Activated CD8-positive, alpha-beta T cell treated with anti-CD3 and anti-CD28 coated beads for 36 hours (primary cell): ENCODE measurements around the gene TTC39A. TPM values are rescaled to one million over a fixed set of nuclear protein-coding genes. Genes with fewer than 3 reads are reported as not detected.
"Not testable (repeated sequence)": the region's sequence is repeated elsewhere in the genome, so short reads cannot be mapped to it uniquely, and the experiment has no call there.

Experiments
- ATAC-seq: fragments of 200-7000 bp; cut with Tn5 transposase; one replicate; pipeline ENCODE4 v1.10.0; 2021; ENCODE audit warnings: mild to moderate bottlenecking, moderate library complexity
- CTCF ChIA-PET: fragments of 350-600 bp; sonication (Branson Sonifier 250); formaldehyde crosslinking; loops from one replicate; lab custom pipeline; 2021; ENCODE audit warnings: antibody characterized with exemption; lab: Charles Lee
- POLR2A ChIA-PET: fragments of 350-600 bp; sonication (Branson Sonifier 250); formaldehyde crosslinking; loops from one replicate; lab custom pipeline; 2021; ENCODE audit warnings: antibody characterized with exemption; lab: Charles Lee
- DNase-seq: peaks from one replicate; pipeline ENCODE4 v3.0.0-alpha.2; 2020
- H3K27ac Mint-ChIP-seq: one replicate; pipeline ENCODE4 v1.8.0; 2021; ENCODE audit warnings: mild to moderate bottlenecking, mixed read lengths
- H3K27me3 Mint-ChIP-seq: one replicate; pipeline ENCODE4 v1.8.0; 2021; ENCODE audit warnings: mixed read lengths
- H3K36me3 Mint-ChIP-seq: one replicate; pipeline ENCODE4 v1.8.0; 2021; ENCODE audit warnings: low read depth, mixed read lengths
- H3K4me1 Mint-ChIP-seq: one replicate; pipeline ENCODE4 v1.8.0; 2021; ENCODE audit warnings: low read depth, mixed read lengths
- H3K4me3 Mint-ChIP-seq: one replicate; pipeline ENCODE4 v1.8.0; 2021; ENCODE audit warnings: mild to moderate bottlenecking, moderate library complexity, mixed read lengths
- H3K9me3 Mint-ChIP-seq: one replicate; pipeline ENCODE4 v1.8.0; 2021; ENCODE audit warnings: mixed read lengths
- intact Hi-C: fragments of 100-400 bp; cut with micrococcal nuclease; formaldehyde crosslinking; loops from one replicate; pipeline ENCODE4 v1.10.0; 2022
- total RNA-seq, 2 experiments: library from RNA; stranded (reverse); gene quantifications; one replicate each; pipeline ENCODE4 v1.2.3, GENCODE V29; 2021
- TF ChIP-seq, protein P1 (sequence below): fragments of 200-600 bp; IDR thresholded peaks from one replicate; pipeline ENCODE4 v1.8.0; 2022; ENCODE audit warnings: antibody characterized with exemption, mild to moderate bottlenecking

The TTC39A gene
- total RNA-seq, 2 experiments from 2014 or later = 0.50 TPM; not detected in 1

- Mint-ChIP-seq H3K9me3 (no peaks in the 10 kb centered on the region), H3K36me3 (peaks cover 1% of the 10 kb centered on the region), H3K4me1 (peaks cover 29% of the 10 kb centered on the region), H3K27ac (no peak overlapping the region), H3K27me3 (no peaks in the 10 kb centered on the region), H3K4me3 (no peak overlapping the region)
- TF ChIP-seq, protein P1, sequence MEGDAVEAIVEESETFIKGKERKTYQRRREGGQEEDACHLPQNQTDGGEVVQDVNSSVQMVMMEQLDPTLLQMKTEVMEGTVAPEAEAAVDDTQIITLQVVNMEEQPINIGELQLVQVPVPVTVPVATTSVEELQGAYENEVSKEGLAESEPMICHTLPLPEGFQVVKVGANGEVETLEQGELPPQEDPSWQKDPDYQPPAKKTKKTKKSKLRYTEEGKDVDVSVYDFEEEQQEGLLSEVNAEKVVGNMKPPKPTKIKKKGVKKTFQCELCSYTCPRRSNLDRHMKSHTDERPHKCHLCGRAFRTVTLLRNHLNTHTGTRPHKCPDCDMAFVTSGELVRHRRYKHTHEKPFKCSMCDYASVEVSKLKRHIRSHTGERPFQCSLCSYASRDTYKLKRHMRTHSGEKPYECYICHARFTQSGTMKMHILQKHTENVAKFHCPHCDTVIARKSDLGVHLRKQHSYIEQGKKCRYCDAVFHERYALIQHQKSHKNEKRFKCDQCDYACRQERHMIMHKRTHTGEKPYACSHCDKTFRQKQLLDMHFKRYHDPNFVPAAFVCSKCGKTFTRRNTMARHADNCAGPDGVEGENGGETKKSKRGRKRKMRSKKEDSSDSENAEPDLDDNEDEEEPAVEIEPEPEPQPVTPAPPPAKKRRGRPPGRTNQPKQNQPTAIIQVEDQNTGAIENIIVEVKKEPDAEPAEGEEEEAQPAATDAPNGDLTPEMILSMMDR = no peak
- CTCF ChIA-PET = no interaction called here
- DNase-seq (no peak), ATAC-seq (no peak)
- intact Hi-C loops = no loop called here
- POLR2A ChIA-PET = interaction anchor here (0.6 kb wide), 1 partner anchor 59 kb away, joined by 3 read pairs; no protein-coding TSS in a partner anchor
These were observed 76.7 kb downstream of the TTC39A start for GRCh38 chr1:51253691-51254090.

DNA sequence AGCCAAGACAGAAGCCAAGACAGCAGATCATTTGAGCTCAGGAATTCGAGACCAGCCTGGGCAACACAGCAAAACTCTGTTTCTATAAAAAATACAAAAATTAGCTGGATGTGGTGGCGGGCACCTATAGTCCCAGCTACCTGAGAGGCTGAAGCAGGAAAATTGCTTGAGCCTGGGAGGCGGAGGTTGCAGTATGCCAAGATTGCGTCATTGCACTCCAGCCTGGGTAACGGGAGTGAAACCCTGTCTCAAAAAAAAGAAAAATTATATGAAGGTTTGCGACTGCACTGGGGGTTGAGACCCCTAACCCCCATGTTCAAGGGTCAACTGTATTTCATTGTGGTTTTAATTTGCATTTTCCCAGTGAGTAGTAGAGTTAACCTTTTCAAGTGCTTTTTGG is 78.0 kb downstream of the TTC39A start:
- H3K27ac Mint-ChIP-seq = no peak overlapping the region
- no peak for DNase-seq

GRCh38 chr1:51251165-51251564 is 79.2 kb downstream of the TTC39A start:
- POLR2A ChIA-PET, H3K9me3 Mint-ChIP-seq, DNase-seq, H3K27ac Mint-ChIP-seq, H3K36me3 Mint-ChIP-seq, intact Hi-C loops, H3K4me3 Mint-ChIP-seq, H3K27me3 Mint-ChIP-seq, CTCF ChIA-PET, ATAC-seq: not testable (repeated sequence)
- peaks cover 38% of the 10 kb centered on the region for H3K4me1 Mint-ChIP-seq

More for the DNA sequence above, 78.0 kb downstream of the TTC39A start:
- ChIA-PET CTCF (interaction anchor here (1.1 kb wide), 1 partner anchor 67 kb away, joined by 3 read pairs; no protein-coding TSS in a partner anchor), POLR2A (interaction anchor here (0.6 kb wide), 1 partner anchor 42 kb away, joined by 3 read pairs; no protein-coding TSS in a partner anchor)
- H3K4me3 Mint-ChIP-seq = no peak overlapping the region
- no peak for ATAC-seq
- intact Hi-C loops = no loop called here
- TF ChIP-seq, protein P1 = no peak
- H3K9me3 Mint-ChIP-seq = no peaks in the 10 kb centered on the region
- H3K36me3 Mint-ChIP-seq = peaks cover 1% of the 10 kb centered on the region
- peaks cover 30% of the 10 kb centered on the region for H3K4me1 Mint-ChIP-seq
- H3K27me3 Mint-ChIP-seq = no peaks in the 10 kb centered on the region

GRCh38 chr1:51250729-51251128 is 79.6 kb downstream of the TTC39A start:
- CTCF ChIA-PET, POLR2A ChIA-PET, H3K27ac Mint-ChIP-seq: not testable (repeated sequence)

GRCh38 chr1:51249445-51249844 is 80.9 kb downstream of the TTC39A start:
- TF ChIP-seq, protein P1 = no peak
- intact Hi-C loops = no loop called here
- Mint-ChIP-seq H3K9me3 (no peaks in the 10 kb centered on the region), H3K4me1 (peaks cover 40% of the 10 kb centered on the region), H3K36me3 (peaks cover 1% of the 10 kb centered on the region), H3K4me3 (no peak overlapping the region), H3K27me3 (no peaks in the 10 kb centered on the region), H3K27ac (no peak overlapping the region)
- ATAC-seq (no peak), DNase-seq (no peak)
- POLR2A ChIA-PET = no interaction called here
- CTCF ChIA-PET = interaction anchor here (0.8 kb wide), 1 partner anchor 47 kb away, joined by 3 read pairs; no protein-coding TSS in a partner anchor

More at GRCh38 chr1:51250729-51251128, 79.6 kb downstream of the TTC39A start:
- H3K27me3 Mint-ChIP-seq, H3K36me3 Mint-ChIP-seq, H3K9me3 Mint-ChIP-seq, intact Hi-C loops, ATAC-seq, H3K4me3 Mint-ChIP-seq, DNase-seq: not testable (repeated sequence)
- peaks cover 40% of the 10 kb centered on the region for H3K4me1 Mint-ChIP-seq

- DNase-seq (no peak), ATAC-seq (no peak)
- CTCF ChIA-PET = interaction anchor here (1.1 to 1.7 kb wide), 2 partner anchors 8 to 49 kb away, joined by 5 to 6 read pairs; no protein-coding TSS in a partner anchor
- intact Hi-C loops = no loop called here
- TF ChIP-seq, protein P1 = no peak
- no peak overlapping the region for H3K4me3 Mint-ChIP-seq
- H3K36me3 Mint-ChIP-seq = peaks cover 3% of the 10 kb centered on the region
- H3K4me1 Mint-ChIP-seq = peaks cover 44% of the 10 kb centered on the region
- H3K27ac Mint-ChIP-seq = no peak overlapping the region
- POLR2A ChIA-PET = interaction anchor here (1.2 kb wide), 1 partner anchor 9 kb away, joined by 6 read pairs; no protein-coding TSS in a partner anchor
- H3K9me3 Mint-ChIP-seq = no peaks in the 10 kb centered on the region
- no peaks in the 10 kb centered on the region for H3K27me3 Mint-ChIP-seq
These were observed 82.9 kb downstream of the TTC39A start for GRCh38 chr1:51247499-51247898.
